NCI-H1105 treated with DMSO at 0.1 percent for 48 hours (cell line): ENCODE results near the gene C13orf42.

Experiments used
- DNase-seq: peaks from one replicate; lab custom pipeline; 2025; lab: John Stamatoyannopoulos, UW

The C13orf42 gene

DNA sequence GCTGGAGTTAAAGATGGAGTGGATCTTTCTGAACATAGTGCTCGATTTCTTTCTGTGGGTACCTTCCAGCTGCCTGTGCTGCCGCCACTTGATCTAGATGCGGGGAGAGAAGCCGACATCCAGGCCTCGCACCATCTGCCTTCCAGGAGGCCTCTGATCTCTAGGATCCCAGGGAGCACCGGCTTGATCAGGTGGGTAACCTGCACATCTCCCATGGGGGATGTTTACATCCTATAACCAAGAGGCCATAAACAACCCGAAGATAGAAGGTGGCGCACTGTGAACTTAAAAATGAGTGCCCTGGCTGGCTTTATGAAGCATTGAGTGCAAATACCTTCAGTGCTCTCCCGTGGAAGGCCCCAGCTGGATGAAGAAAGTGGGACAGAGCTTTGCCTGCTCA is at the start of gene C13orf42:
TSS of gene C13orf42 (minus strand) at position 101 of the 400 bp plus-strand sequence. CDS start at position 36, 65 bp downstream.
- no peak for DNase-seq

DNA sequence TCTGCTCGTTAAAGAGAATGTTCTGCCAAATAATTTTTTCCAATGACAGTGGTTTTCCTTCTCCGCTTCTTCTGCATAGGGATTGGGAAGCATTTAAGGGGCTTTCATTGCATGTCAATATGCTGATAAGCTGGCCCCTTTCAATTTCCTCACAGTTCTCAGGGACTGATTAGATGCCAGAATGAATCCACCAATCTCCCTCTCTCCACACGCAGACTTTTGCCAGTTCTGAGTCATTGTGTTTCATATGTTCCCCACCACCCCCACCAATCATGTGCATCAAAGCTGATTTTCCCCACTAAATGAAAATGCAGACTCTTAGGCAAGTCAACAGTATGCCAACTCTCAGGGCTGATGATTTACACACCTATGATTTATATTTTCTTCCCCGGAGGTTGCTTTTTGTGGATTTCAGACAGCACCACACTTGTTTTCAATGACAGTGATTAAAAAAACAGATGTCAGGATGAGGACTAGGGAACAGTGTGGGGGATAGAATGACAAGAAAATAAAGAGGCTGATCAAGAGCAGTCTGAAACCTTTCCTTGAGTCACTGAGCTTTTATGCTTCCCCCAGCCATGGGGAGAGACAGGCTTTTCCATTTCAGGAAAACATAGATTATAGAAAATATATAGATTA is 47.9 kb upstream of the C13orf42 start:
- DNase-seq = no peak

DNA sequence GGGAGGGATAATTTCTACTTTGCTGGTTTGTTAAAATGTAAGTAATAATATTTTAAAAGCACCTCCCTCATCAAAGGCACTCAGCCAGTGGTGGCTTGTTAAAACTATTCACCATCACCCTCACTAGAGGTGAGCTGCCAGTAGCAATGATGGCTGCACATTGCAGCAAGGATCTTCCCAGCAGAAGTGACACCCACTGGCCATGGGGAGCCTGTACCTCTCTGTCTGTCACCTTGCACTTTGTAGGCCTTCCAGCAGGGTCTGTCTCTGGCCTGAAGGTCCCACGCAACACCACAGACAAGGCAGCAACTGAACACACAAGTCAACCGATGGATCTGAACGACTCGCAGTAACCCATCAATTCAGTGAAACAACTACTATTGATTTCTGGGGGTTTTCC is 47.3 kb upstream of the C13orf42 start:
- no peak for DNase-seq

DNA sequence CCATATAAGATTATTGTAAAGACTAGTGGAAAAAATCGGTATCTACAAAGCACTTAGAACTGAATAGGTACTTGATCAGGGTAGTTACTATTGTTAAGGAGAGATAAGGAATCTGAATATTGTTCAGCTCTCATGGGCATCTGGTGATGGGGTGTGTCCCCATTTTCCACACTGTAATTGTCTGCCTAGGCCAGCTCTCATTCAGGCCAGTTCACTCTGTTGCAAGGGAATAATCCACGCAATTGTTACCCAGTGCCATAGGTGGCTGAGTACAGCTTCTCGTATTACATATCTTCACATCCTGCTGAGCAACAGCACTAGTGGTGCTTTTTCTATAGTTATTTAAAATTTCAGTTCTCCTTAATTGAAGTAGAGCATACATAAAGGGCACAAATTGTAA is 45.6 kb upstream of the C13orf42 start:
- no peak for DNase-seq

DNA sequence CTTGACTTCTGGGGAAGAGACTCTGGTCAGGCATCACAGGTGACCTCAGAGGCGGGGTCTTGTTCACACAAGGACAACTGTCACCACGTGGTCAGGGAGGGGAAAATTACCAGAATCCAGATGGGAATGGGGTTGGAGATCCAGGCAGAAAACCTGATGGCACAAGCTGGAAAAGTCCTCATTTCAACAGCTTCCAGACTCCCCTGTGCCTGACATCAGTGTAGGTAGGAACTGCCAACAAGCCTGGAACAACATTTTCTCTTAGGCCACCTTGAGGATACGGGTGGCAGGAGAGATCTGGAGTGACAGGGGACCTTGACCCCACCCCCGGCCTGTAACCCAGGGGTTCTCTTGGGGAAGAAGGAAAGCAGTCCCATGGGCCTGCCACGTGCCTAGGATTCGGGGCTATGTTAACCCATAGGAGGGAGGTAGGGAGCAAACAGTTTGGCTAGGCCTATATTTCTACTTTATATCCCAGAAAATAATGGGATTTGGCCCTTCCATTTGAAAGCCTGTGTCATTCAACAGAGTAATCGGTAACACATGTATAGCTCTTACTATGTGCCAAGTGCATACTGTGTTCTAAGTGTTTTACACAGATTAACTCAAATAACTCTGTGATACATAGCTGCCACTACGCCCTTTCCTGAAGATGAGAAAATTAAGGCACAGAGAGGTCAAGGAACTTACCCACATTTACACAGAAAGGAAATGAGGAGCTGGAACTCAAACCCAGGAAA is 44.9 kb upstream of the C13orf42 start:
- no peak for DNase-seq

DNA sequence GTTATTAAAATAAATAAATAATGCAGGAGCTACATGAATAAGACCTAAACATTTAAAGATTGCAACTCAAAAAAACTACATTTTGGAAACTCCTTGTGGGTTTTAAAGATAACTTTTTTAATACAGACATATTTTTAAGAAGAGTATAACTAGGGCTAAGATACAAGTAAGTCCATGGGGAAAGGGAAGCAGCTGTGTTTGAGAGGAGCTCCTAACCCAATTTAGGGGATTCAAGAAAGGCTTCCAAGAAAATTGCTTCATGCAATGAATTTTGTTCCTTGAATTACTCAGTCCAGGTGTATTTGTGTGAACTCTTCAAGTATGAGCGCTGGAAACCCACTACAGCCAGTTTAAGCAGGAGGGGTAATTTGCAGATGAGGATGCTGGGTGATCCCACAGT is 44.1 kb upstream of the C13orf42 start:
- DNase-seq = no peak

DNA sequence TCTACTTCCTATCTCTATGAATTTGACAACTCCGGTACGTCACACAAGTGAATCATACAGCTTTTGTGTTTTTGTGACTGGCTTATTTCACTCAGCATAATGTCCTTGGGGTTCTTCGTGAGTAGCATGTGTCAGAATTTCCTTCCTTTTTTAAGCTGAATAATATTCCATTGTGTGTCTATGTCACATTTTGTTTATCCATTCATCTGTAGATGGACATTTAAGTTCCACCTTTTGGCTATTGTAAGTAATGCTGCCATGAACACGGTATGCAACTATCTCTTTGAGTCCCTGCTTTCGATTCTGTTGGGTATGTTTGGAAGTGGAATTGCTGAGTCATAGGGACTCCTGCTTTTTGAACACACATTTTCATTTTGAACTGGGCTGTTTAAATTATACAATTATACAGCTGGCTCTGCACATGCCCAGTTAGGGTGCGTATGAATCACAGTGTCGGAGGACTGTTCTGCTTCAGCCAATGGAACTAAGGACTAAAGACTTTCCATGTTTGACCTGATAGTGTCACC is 43.0 kb upstream of the C13orf42 start:
- no peak for DNase-seq

DNA sequence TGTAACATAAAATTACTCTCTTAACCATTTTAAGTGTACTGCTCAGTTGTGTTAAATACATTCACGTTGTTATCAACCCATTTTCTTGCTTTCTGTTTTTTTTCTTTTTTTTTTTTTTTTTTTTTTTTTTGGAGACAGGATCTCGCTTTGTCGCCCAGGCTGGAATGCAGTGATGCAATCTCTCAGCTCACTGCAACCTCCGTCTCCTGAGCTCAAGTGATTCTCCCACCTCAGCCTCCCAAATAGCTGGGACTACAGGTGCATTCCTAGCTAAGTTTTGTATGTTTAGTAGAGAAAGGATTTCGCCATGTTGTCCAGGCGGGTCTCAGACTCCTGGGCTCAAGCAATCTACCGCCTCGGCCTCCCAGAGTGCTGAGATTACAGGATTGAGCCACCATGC is 42.5 kb upstream of the C13orf42 start:
- DNase-seq = no peak

DNA sequence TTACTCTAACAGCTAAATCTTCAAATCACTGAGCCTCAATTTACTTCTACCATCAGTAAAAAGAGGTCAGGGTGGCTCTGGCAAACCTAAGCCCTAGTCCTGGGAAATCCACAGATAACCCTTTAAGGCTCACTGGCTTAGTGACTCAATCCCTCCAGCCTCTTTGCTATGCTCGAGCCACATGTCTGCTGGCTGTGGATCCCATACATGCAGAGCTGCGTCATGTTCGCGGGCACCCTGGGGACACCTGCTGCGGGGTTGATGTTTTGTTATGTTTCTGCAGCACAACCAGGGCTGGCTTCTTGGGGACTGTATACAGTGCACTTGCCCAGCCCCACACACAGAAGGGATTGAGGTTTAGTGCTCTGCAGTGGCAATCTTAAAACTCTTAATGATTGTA is 41.6 kb upstream of the C13orf42 start:
- no peak for DNase-seq

DNA sequence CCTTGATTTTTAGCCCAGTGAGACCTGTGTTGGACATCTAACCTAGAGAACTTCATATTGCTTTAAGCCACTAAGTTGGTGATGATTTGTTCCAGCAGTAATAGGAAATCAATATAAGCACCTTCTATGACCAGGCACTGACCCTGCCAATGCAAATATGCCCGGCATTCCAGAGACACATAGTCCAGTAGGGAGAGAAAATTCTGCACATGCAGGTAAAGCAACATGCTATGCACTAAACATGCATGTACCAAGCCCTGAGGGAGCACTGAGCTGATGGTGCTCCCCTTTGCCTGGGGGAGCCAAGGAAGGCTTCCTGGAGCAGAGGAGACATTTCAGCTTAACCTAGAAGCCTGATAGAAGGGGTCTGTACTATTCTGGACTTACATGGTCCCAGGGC is 40.4 kb upstream of the C13orf42 start:
- DNase-seq = no peak

DNA sequence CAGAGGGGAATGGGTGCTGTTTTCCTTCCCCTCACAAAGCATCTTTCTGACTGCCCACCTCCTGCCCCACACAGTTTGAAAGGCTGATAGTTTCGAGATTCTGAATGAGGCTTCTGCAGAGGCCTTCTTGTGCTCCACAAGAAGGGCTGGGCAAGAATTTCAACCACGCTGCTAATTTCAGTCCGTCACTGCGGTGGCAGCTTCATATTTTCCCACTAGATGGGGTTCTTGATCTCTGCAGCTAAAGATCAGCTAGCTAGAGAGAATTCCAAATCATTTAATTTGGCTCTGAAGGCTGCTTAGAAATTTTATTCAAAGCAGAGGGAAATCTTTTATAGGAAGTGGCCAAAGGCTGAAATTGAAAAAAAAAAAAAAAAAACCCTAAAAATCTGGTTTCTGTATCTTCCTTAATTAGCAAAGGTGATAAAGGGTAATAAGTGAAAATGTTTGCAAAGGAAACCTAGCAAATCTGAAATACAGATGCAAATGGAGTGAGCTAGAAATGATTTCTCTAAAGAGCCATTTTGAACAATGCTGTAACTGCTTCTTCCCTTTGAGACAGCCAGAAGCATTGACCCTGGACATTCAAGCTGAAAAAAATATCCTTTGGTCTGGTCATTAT is 38.0 kb upstream of the C13orf42 start:
- peak; percentile 6 for DNase-seq

DNA sequence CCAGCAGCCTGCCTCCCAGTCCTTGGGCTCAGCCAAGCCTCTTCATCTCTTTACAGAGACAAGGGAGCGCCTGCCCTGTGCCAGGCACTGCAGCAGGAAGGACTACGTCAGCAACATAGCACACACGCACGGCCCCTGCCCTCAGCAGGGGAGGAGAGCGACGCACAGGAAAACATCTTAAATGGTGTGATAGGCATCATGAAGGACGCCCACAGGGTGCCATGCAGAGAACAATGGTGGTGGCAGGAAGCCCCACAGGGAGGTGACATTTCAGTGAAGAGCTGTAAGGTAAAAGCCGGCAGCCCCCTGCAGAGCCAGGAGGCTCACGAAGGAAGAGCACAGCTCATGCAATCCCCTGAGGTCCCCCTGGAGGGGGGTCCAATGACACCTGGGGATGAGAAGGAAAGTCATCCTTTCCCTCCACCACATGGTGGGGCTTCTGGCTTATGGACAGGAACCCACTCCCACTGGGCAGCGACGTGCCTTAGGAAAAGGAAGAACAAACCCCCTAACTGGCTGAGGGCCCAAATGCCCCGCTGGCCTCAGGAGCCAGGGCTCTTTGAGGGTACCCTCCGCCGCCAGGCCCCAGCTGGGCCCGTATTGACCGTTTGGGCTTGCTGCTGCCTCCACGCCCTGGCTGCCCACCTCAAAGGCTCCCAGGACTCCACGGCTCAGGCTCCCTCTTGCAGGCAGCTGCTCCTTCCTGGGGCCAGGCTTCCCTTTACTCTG is 37.3 kb upstream of the C13orf42 start:
- DNase-seq = no peak

DNA sequence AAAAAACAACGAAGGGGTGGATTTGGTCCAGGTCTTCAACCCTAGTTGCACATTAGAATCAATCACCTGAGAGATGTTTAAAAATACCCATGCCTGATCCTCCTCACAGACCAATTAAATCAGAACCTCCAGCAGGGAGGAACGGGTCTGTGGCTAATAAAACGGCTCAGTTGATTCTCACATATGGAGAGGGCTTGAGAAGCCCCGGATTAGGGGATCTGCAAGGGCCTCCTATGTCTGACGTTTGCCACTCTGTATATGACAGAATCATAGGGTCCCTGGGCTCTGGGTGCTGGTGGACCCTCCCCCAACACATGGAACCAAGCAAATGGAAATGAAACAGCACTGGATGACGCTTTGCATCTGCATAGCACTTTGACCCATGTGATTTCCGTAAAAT is 36.7 kb upstream of the C13orf42 start:
- no peak for DNase-seq

DNA sequence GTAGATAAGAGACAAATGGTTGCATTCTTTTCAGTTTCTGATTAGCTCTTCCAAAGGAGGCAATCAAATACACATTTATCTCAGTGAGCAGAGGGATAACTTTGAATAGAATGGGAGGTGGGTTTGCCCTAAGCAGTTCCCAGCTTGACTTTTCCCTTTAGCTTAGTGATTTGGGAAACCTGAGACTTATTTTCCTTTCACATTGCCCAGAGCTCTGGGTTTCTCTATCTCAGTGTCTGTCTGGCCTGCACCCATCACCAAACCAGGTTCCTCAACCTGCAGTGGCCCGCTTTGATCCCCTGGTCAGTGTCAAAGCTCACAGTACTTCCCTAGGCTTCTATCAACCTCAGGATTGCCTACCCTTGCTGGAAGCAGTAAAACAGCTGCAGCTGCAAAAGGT is 35.6 kb upstream of the C13orf42 start:
- DNase-seq = no peak

DNA sequence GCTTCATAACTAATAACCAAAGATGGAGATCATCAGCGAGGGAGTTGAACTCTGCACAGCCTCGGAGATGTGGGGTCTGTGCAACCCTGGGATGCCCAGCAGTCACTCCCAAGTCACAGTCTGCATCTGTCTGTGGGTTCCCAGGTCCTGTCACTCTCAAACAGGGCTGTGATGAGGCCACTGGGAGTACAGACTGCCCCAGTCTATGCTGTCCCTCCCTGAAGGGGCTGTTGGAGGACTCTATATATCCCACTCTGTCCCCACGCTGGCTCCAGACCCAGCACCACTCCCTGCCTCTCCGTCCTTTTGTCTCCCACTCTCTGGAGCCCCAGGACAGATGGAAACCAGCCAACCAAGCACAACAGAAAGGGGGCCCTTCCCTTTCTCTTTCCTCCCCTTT is 26.2 kb upstream of the C13orf42 start:
- no peak for DNase-seq

DNA sequence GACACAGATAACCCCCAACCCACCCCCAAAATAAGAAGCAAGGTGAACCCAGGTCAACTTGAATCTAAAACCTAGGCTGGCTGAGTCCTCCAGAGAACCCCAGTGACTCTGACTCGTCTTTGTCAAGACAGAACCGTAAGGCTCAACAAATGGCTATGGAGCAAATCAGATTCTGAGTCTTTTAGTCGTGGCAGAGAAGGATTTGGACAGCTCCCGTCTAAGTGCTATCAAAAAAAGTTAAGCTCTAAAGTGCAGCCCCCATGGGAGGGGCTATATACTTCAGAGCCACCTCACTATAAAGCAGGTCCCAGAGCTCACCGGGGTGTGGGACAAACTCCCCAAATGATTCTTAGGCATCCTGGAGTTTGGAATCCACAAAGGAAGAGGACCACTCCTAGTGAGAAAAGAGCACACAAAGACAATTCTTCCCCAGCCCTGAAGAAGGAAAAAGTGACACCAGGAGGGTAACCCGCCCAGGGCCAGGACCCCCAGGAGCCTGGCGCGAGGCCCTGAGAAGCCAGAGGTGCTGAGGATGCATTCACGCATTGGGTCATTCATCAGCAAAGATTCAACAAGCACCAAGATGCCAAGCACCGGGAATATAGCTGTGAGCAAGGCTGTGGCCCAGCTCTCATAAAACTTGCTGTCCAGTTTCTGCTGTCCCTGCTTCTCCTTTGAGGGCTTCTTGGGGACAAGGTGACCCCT is 25.4 kb upstream of the C13orf42 start:
- no peak for DNase-seq

DNA sequence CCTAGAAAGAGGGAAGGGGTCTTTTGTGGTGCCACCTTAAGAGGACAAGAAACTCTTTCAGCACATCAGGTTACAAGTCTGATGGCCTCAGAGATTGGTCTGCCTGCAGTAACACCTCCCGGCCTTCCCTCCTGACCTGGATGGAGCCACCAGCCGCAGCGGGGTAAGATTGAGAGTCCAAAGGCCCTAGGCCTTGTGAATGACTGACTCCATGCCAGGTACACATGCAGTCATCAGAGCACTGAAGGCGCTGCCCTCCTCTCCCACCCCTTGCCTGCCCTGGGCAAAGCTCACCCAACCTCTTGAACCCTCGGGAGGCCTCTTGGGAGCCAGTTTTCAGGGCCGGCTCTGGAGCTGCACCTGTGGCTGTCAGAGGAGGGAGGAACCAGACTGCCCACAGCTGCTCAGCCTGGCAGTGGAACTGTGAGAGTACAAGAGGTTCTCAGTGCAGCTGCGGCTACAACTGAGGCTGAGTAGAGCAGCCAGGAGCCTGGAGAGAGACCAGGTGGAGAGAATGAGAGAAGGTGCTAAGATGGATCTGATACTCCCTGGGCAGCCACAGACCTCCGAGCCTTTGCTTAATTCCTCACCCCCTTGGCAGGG is 23.8 kb upstream of the C13orf42 start:
- DNase-seq = no peak

DNA sequence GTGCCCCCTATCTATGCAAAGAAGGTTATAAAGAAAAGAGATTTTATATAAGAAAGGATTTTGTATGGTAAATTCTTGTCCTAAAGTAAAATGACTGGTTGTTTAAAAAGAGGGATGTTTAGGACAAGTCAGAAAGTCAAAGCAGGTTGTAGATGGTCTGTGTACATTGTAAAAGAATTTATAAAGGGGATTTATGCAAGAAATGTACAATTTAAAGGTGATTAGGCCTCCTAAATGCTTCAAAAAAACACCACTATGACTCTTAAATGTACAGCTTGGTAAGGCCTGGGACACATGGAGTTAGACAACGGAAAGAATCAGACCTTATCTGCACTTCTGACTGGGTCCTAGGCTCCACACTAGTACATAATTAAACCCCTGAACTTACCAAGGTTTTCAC is 19.3 kb upstream of the C13orf42 start:
- DNase-seq = no peak

DNA sequence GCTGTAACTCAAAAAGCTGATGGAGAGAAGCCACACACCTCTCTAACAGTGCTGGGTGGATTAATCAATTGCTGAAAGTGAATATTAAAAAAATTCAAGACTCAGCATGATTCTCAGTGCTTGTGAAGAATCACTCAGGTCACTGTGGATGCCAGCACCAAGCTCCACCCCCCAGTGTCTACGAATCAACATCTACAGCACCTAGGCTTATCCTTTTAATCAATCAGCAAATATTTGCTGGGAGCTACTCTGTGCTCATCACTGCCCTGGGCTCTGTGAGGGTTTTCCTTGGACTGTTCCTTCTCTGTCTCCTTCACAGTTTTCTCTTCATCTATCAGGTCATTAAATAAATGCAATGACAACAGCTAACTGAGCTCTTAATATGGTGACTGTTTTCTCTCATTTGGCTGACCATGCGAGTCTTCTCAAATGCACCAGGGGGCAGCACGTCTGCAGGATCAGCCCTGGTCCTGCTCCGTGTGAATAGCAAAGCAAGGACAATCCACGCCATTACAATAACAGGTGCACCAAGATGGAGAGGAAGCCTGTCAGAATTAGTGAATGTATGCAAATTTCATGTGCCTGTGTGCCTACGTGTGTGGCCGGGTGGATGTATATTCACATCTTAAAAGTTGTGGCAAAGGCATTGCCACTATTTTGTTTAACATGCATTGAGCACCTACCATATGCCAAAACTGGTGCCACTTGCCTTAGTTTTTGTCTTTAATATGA is 14.6 kb upstream of the C13orf42 start:
- DNase-seq = peak; percentile 59

DNA sequence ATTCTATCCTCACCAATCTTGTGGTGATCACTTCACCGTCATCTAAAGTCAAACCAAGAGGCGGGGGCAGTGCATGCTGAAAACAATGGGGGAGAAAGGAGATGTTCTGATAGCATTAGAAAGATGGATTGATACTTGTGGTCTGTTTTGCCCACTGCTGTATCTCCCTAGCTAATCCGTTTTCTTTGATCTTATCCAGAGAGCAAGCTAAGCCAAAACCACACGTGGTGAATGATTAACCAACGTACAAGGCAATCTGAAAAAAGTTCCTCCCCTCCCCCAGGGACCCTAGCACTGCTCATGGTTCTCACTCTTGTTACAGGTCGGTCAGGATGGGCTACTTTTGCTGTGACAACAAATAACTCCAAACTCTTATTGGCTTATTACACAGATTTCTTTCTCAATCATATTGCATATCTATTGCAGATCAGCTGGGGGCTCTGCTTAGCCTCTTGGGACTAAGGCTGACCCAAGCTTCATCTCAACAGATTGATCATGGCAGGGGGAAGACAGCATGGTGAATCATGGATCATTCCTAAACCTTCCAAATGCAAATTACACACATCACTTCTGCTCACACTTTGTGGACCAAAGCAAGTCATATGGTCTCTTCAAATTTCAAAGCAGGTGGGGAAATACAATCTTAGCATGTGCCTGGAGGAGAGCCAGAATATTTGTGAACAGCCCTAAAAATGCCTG is 11.9 kb upstream of the C13orf42 start:
- DNase-seq = no peak
